Caco-2 (cell line): ENCODE results near the gene FITM1. TPM values are rescaled to one million over a fixed set of nuclear protein-coding genes. Genes with fewer than 3 reads are reported as not detected.
A peak's percentile ranks its signal among the peaks of the same experiment; 100 is the strongest.

Source experiments
- BruUV-seq: library from RNA; stranded (reverse); fragments of 400-500 nt; replicated peaks from 2 replicates; lab custom pipeline; 2021; lab: Mats Ljungman, UMichigan
- CTCF ChIA-PET: fragments of 300-600 bp; sonication (Branson Sonifier 250); formaldehyde crosslinking; loops from one replicate; lab custom pipeline; 2022; ENCODE audit warnings: antibody characterized with exemption; lab: Charles Lee
- POLR2A ChIA-PET: fragments of 300-600 bp; sonication (Branson Sonifier 250); formaldehyde crosslinking; loops from one replicate; lab custom pipeline; 2022; ENCODE audit warnings: antibody characterized with exemption; lab: Charles Lee
- DNase-seq, 2 experiments: peaks; one replicate each; pipeline versions ENCODE4 v3.0.0 to v3.0.0-alpha.2; 2020 to 2022
- H3K27me3 ChIP-seq: replicated peaks from 2 replicates; pipeline ENCODE4 v1.6.0; 2011; ENCODE audit warnings: low read length; ENCODE audit not compliant: control insufficient read depth, insufficient read depth
- H3K36me3 ChIP-seq: 2 replicates; pipeline ENCODE4 v1.5.1; 2011; ENCODE audit warnings: low read length; ENCODE audit not compliant: control insufficient read depth, insufficient read depth
- H3K4me1 ChIP-seq: fragments of 250-450 bp; sonication (Bioruptor Pico); 2 replicates; pipeline ENCODE4 v1.5.1; 2020; ENCODE audit warnings: mild to moderate bottlenecking
- H3K4me3 ChIP-seq: 2 replicates; pipeline ENCODE4 v1.5.1; 2011; ENCODE audit warnings: low read depth, mild to moderate bottlenecking, control low read depth, low read length
- H3K9me3 ChIP-seq: fragments of 250-450 bp; sonication (Bioruptor Pico); 2 replicates; pipeline ENCODE4 v1.5.1; 2020; ENCODE audit warnings: mild to moderate bottlenecking, moderate library complexity
- H3K27ac Mint-ChIP-seq: one replicate; pipeline ENCODE4 v1.8.0; 2022; ENCODE audit warnings: mixed read lengths; ENCODE audit not compliant: unreplicated experiment
- H3K27me3 Mint-ChIP-seq: one replicate; pipeline ENCODE4 v1.8.0; 2022; ENCODE audit warnings: mixed read lengths; ENCODE audit not compliant: insufficient read depth, unreplicated experiment
- H3K36me3 Mint-ChIP-seq: one replicate; pipeline ENCODE4 v1.8.0; 2022; ENCODE audit warnings: mild to moderate bottlenecking, mixed read lengths; ENCODE audit not compliant: insufficient read depth, unreplicated experiment
- H3K4me1 Mint-ChIP-seq: one replicate; pipeline ENCODE4 v1.8.0; 2022; ENCODE audit warnings: low read depth, mixed read lengths; ENCODE audit not compliant: unreplicated experiment
- H3K4me3 Mint-ChIP-seq: one replicate; pipeline ENCODE4 v1.8.0; 2022; ENCODE audit warnings: mild to moderate bottlenecking, moderate library complexity, mixed read lengths; ENCODE audit not compliant: unreplicated experiment
- H3K9me3 Mint-ChIP-seq: one replicate; pipeline ENCODE4 v1.8.0; 2022; ENCODE audit warnings: mixed read lengths; ENCODE audit not compliant: unreplicated experiment
- CTCF ChIP-seq, 2 experiments: fragments of 200-600 bp in 1 of 2; IDR thresholded peaks; 1 replicate in 1 of 2; 2 replicates in 1 of 2; pipeline versions ENCODE4 v1.5.1 to v1.8.0; 2011 to 2022; ENCODE audit warnings: antibody characterized with exemption in 1 of 2, control low read depth in 1 of 2, inconsistent platforms in 1 of 2, low read depth in 1 of 2, low read length in 1 of 2, mild to moderate bottlenecking in 1 of 2, moderate library complexity in 1 of 2; ENCODE audit not compliant: insufficient read depth in 1 of 2, severe bottlenecking in 1 of 2, unreplicated experiment in 1 of 2
- intact Hi-C: fragments of 100-400 bp; cut with micrococcal nuclease; formaldehyde crosslinking; loops from one replicate; pipeline ENCODE4 v1.10.0; 2022; ENCODE audit not compliant: unreplicated experiment
- total RNA-seq: library from RNA; stranded (reverse); gene quantifications from 2 replicates; pipeline ENCODE4 v1.2.3, GENCODE V29; 2022

FITM1 gene
- total RNA-seq, 1 experiment from 2014 or later: 0.39 TPM

- CTCF ChIA-PET: no interaction called here
- intact Hi-C loops: no loop called here
- H3K27me3 Mint-ChIP-seq: no peaks in the 10 kb centered on the region
- peak overlapping the region; percentile 34 for H3K27ac Mint-ChIP-seq
- no peak overlapping the region for H3K4me3 Mint-ChIP-seq
- H3K4me1 ChIP-seq: no peaks in the 10 kb centered on the region; the same call in 1 of the 2 replicates
- H3K9me3 Mint-ChIP-seq: no peaks in the 10 kb centered on the region
- no peak for TF ChIP-seq CTCF (IDR thresholded peaks at IDR 0.05; ENCODE audit: insufficient read depth in 1 of 2, low read depth in 1 of 2, low read length in 1 of 2, severe bottlenecking in 1 of 2, unreplicated experiment in 1 of 2)
- BruUV-seq: no TSS peak
- no peaks in the 10 kb centered on the region for H3K36me3 Mint-ChIP-seq
- no peak for DNase-seq
- H3K27me3 ChIP-seq: no peaks in the 10 kb centered on the region
- H3K4me3 ChIP-seq: no peak overlapping the region
- peaks cover 14% of the 10 kb centered on the region for H3K4me1 Mint-ChIP-seq
- no peaks in the 10 kb centered on the region for H3K9me3 ChIP-seq
- POLR2A ChIA-PET: no interaction called here
- no peaks in the 10 kb centered on the region; the same call in 1 of the 2 replicates for H3K36me3 ChIP-seq
Measured at GRCh38 chr14:24132061-24132685, 1.7 kb downstream of the FITM1 start.

- no peaks in the 10 kb centered on the region for H3K9me3 ChIP-seq
- DNase-seq: no peak
- H3K27me3 ChIP-seq: no peaks in the 10 kb centered on the region
- no peaks in the 10 kb centered on the region; the same call in 1 of the 2 replicates for H3K4me1 ChIP-seq
- intact Hi-C loops: no loop called here
- POLR2A ChIA-PET: interaction anchor here (0.6 kb wide), 1 partner anchor 9 kb away, joined by 3 read pairs; the partner anchor contains the start of gene EMC9
- Mint-ChIP-seq H3K36me3 (no peaks in the 10 kb centered on the region), H3K27me3 (no peaks in the 10 kb centered on the region), H3K27ac (peak overlapping the region; percentile 34), H3K4me3 (no peak overlapping the region), H3K9me3 (no peaks in the 10 kb centered on the region), H3K4me1 (peaks cover 18% of the 10 kb centered on the region)
- no peak for TF ChIP-seq CTCF (IDR thresholded peaks at IDR 0.05; ENCODE audit: insufficient read depth in 1 of 2, low read depth in 1 of 2, low read length in 1 of 2, severe bottlenecking in 1 of 2, unreplicated experiment in 1 of 2)
- H3K4me3 ChIP-seq: no peak overlapping the region
- CTCF ChIA-PET: interaction anchor here (1.2 kb wide), 1 partner anchor 28 kb away, joined by 3 read pairs; the partner anchor contains the start of gene IRF9
- H3K36me3 ChIP-seq: no peaks in the 10 kb centered on the region; the same call in 1 of the 2 replicates
- no TSS peak for BruUV-seq
Measured at GRCh38 chr14:24132976-24133375, 2.5 kb downstream of the FITM1 start.

GRCh38 chr14:24133735-24134134, 3.3 kb downstream of the FITM1 start:
- Mint-ChIP-seq H3K27ac (no peak overlapping the region), H3K4me1 (peaks cover 20% of the 10 kb centered on the region), H3K9me3 (no peaks in the 10 kb centered on the region), H3K4me3 (no peak overlapping the region), H3K36me3 (peaks cover 2% of the 10 kb centered on the region), H3K27me3 (no peaks in the 10 kb centered on the region)
- Histone ChIP-seq H3K36me3 (no peaks in the 10 kb centered on the region; the same call in 1 of the 2 replicates), H3K27me3 (no peaks in the 10 kb centered on the region), H3K4me1 (no peaks in the 10 kb centered on the region; the same call in 1 of the 2 replicates), H3K4me3 (no peak overlapping the region), H3K9me3 (no peaks in the 10 kb centered on the region)
- CTCF ChIA-PET: interaction anchor here (0.6 to 1.2 kb wide), 2 partner anchors 27 to 109 kb away, joined by 3 read pairs; partner anchors contain the start of gene IRF9
- POLR2A ChIA-PET: interaction anchor here (0.6 kb wide), 1 partner anchor 8 kb away, joined by 3 read pairs; the partner anchor contains the start of gene EMC9
- intact Hi-C loops: no loop called here
- TF ChIP-seq CTCF (IDR thresholded peaks at IDR 0.05; ENCODE audit: insufficient read depth in 1 of 2, low read depth in 1 of 2, low read length in 1 of 2, severe bottlenecking in 1 of 2, unreplicated experiment in 1 of 2): no peak
- no TSS peak for BruUV-seq
- DNase-seq: no peak
